Dendritic cell treated with granulocyte-macrophage colony-stimulating factor and Interleukin-4, amounts not matched to agents 40 ng/mL and 50 ng/mL, for 4 days (primary cell): ENCODE measurements around the gene RHOF.

ENCODE experiments used
- H3K27ac Mint-ChIP-seq: one replicate; pipeline ENCODE4 v1.8.0; 2022; ENCODE audit warnings: mild to moderate bottlenecking, mixed read lengths
- H3K27me3 Mint-ChIP-seq: one replicate; pipeline ENCODE4 v1.8.0; 2022; ENCODE audit warnings: mild to moderate bottlenecking, mixed read lengths
- H3K36me3 Mint-ChIP-seq: one replicate; pipeline ENCODE4 v1.8.0; 2022; ENCODE audit warnings: low read depth, mixed read lengths
- H3K4me1 Mint-ChIP-seq: one replicate; pipeline ENCODE4 v1.8.0; 2022; ENCODE audit warnings: low read depth, mixed read lengths
- H3K4me3 Mint-ChIP-seq: one replicate; pipeline ENCODE4 v1.8.0; 2022; ENCODE audit warnings: mild to moderate bottlenecking, moderate library complexity, mixed read lengths
- H3K9me3 Mint-ChIP-seq: one replicate; pipeline ENCODE4 v1.8.0; 2022; ENCODE audit warnings: mixed read lengths
- intact Hi-C: fragments of 100-400 bp; cut with micrococcal nuclease; formaldehyde crosslinking; loops from one replicate; pipeline ENCODE4 v1.15.0; 2022

RHOF gene

GRCh38 chr12:121812921-121813896 lies 19.7 kb upstream of the RHOF start:
- H3K36me3 Mint-ChIP-seq: peaks cover 99% of the 10 kb centered on the region
- peaks cover 54% of the 10 kb centered on the region for H3K4me1 Mint-ChIP-seq

GRCh38 chr12:121812320-121812871 lies 18.9 kb upstream of the RHOF start:
- peaks cover 61% of the 10 kb centered on the region for H3K4me1 Mint-ChIP-seq

More at GRCh38 chr12:121812921-121813896, 19.7 kb upstream of the RHOF start:
- H3K27ac Mint-ChIP-seq: peak overlapping the region; percentile 76
- intact Hi-C loops: loop anchor here (1.0 to 5.0 kb wide), 4 partner anchors 18 to 116 kb away; partner anchors contain the start of gene PSMD9
- H3K27me3 Mint-ChIP-seq: no peaks in the 10 kb centered on the region
- H3K9me3 Mint-ChIP-seq: no peaks in the 10 kb centered on the region
- peak overlapping the region; percentile 82 for H3K4me3 Mint-ChIP-seq

GRCh38 chr12:121811434-121812319 lies 18.2 kb upstream of the RHOF start:
- Mint-ChIP-seq H3K9me3 (no peaks in the 10 kb centered on the region), H3K36me3 (peaks cover 99% of the 10 kb centered on the region), H3K4me1 (peaks cover 69% of the 10 kb centered on the region), H3K27me3 (no peaks in the 10 kb centered on the region), H3K4me3 (peak overlapping the region; percentile 82), H3K27ac (peak overlapping the region; percentile 76)
- intact Hi-C loops: loop anchor here (1.0 to 5.0 kb wide), 4 partner anchors 16 to 114 kb away; partner anchors contain the start of gene PSMD9

More at GRCh38 chr12:121812320-121812871, 18.9 kb upstream of the RHOF start:
- intact Hi-C loops: loop anchor here (1.0 to 5.0 kb wide), 4 partner anchors 17 to 115 kb away; partner anchors contain the start of gene PSMD9
- H3K36me3 Mint-ChIP-seq: peaks cover 99% of the 10 kb centered on the region
- no peaks in the 10 kb centered on the region for H3K27me3 Mint-ChIP-seq
- H3K27ac Mint-ChIP-seq: peak overlapping the region; percentile 76
- peak overlapping the region; percentile 82 for H3K4me3 Mint-ChIP-seq
- no peaks in the 10 kb centered on the region for H3K9me3 Mint-ChIP-seq

DNA sequence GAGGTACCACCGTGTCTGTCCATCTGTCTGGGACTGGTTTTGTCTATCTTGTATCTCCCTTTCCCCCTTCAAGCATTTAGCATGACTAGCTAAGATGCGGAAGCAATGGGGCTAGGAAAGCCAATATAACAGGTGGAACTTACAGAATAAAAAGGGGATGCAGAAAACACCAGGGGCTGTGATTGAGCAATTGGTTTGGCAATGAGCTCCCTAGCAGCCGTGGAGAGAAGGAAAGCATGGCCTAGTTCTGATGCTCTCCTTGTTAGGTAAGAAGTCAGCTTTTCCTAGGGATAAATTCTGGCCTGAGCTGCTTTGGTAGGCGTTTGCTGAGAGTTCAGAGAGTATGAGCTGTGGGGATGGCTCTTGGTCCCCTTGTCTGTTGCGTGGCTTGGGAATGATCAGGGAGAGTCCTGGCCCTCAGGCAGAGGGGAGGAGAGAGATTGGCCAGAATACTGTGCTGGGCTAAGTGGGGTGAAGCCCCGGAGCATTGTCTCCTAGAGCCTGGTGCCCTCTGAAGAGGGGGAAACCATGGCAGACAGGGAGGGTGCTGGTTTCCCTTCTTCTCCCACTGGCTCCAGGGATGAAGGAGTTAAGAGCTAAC lies 17.4 kb upstream of the RHOF start:
- Mint-ChIP-seq H3K27me3 (no peaks in the 10 kb centered on the region), H3K4me1 (peaks cover 76% of the 10 kb centered on the region), H3K4me3 (peak overlapping the region; percentile 82), H3K27ac (peak overlapping the region; percentile 76), H3K36me3 (peaks cover 99% of the 10 kb centered on the region), H3K9me3 (no peaks in the 10 kb centered on the region)
- intact Hi-C loops: loop anchor here (5.0 kb wide), 1 partner anchor 76 kb away; the partner anchor contains the start of gene PSMD9

- no peak overlapping the region for H3K4me3 Mint-ChIP-seq
Measured at GRCh38 chr12:121810234-121810817, 16.8 kb upstream of the RHOF start.

GRCh38 chr12:121809712-121810116 lies 16.2 kb upstream of the RHOF start:
- intact Hi-C loops: loop anchor here (5.0 kb wide), 1 partner anchor 78 kb away; the partner anchor contains the start of gene PSMD9
- Mint-ChIP-seq H3K4me1 (peaks cover 80% of the 10 kb centered on the region), H3K9me3 (no peaks in the 10 kb centered on the region), H3K27me3 (no peaks in the 10 kb centered on the region), H3K36me3 (peaks cover 99% of the 10 kb centered on the region), H3K4me3 (no peak overlapping the region), H3K27ac (peak overlapping the region; percentile 30)

More at GRCh38 chr12:121810234-121810817, 16.8 kb upstream of the RHOF start:
- no peaks in the 10 kb centered on the region for H3K27me3 Mint-ChIP-seq
- H3K27ac Mint-ChIP-seq: peak overlapping the region; percentile 76
- H3K36me3 Mint-ChIP-seq: peaks cover 99% of the 10 kb centered on the region
- intact Hi-C loops: loop anchor here (5.0 kb wide), 1 partner anchor 77 kb away; the partner anchor contains the start of gene PSMD9
- H3K4me1 Mint-ChIP-seq: peaks cover 80% of the 10 kb centered on the region
- no peaks in the 10 kb centered on the region for H3K9me3 Mint-ChIP-seq

- peaks cover 97% of the 10 kb centered on the region for H3K36me3 Mint-ChIP-seq
- peaks cover 77% of the 10 kb centered on the region for H3K4me1 Mint-ChIP-seq
- no peaks in the 10 kb centered on the region for H3K27me3 Mint-ChIP-seq
- intact Hi-C loops: no loop called here
- H3K4me3 Mint-ChIP-seq: no peak overlapping the region
- no peaks in the 10 kb centered on the region for H3K9me3 Mint-ChIP-seq
- peak overlapping the region; percentile 51 for H3K27ac Mint-ChIP-seq
Measured at GRCh38 chr12:121808623-121809022, 15.1 kb upstream of the RHOF start.

GRCh38 chr12:121807642-121808347 lies 14.3 kb upstream of the RHOF start:
- H3K4me1 Mint-ChIP-seq: peaks cover 69% of the 10 kb centered on the region
- intact Hi-C loops: no loop called here

GRCh38 chr12:121806546-121807423 lies 13.3 kb upstream of the RHOF start:
- Mint-ChIP-seq H3K9me3 (no peaks in the 10 kb centered on the region), H3K4me3 (peak overlapping the region; percentile 99), H3K27ac (peak overlapping the region; percentile 100), H3K27me3 (no peaks in the 10 kb centered on the region), H3K4me1 (peaks cover 61% of the 10 kb centered on the region), H3K36me3 (peaks cover 97% of the 10 kb centered on the region)
- intact Hi-C loops: no loop called here

More at GRCh38 chr12:121807642-121808347, 14.3 kb upstream of the RHOF start:
- H3K9me3 Mint-ChIP-seq: no peaks in the 10 kb centered on the region
- H3K4me3 Mint-ChIP-seq: no peak overlapping the region
- no peaks in the 10 kb centered on the region for H3K27me3 Mint-ChIP-seq
- peak overlapping the region; percentile 51 for H3K27ac Mint-ChIP-seq
- peaks cover 97% of the 10 kb centered on the region for H3K36me3 Mint-ChIP-seq

GRCh38 chr12:121806009-121806545 lies 12.6 kb upstream of the RHOF start:
- Mint-ChIP-seq H3K4me3 (peak overlapping the region; percentile 99), H3K9me3 (no peaks in the 10 kb centered on the region), H3K27me3 (no peaks in the 10 kb centered on the region), H3K4me1 (peaks cover 54% of the 10 kb centered on the region), H3K36me3 (peaks cover 97% of the 10 kb centered on the region), H3K27ac (peak overlapping the region; percentile 100)
- intact Hi-C loops: no loop called here
